Spleen (tissue), 11 donors: ENCODE measurements around the gene LPCAT1. TPM values are rescaled to one million over a fixed set of nuclear protein-coding genes. Genes with fewer than 3 reads are reported as not detected.

ENCODE experiments used
- DNase-seq: peaks from one replicate; pipeline ENCODE4 v3.0.0-alpha.2; 2020
- H3K27ac ChIP-seq, 8 donors: fragments of 200-600 bp; sonication (generic) in 7 of 8; 1 replicate in 4 of 8; 2 replicates in 4 of 8; pipeline versions ENCODE4 v1.5.0 to v1.8.0; 2016 to 2021; ENCODE audit warnings: inconsistent platforms in 4 of 8, mild to moderate bottlenecking in 4 of 8, moderate library complexity in 1 of 8
- H3K27me3 ChIP-seq, 7 donors: fragments of 200-600 bp; sonication (generic) in 6 of 7; replicated peaks in 1 of 7; 1 replicate in 4 of 7; 2 replicates in 3 of 7; pipeline versions ENCODE4 v1.5.0 to v1.8.0; 2016 to 2021; ENCODE audit warnings: inconsistent platforms in 3 of 7, mild to moderate bottlenecking in 1 of 7
- H3K36me3 ChIP-seq, 6 donors: fragments of 200-600 bp; sonication (generic) in 5 of 6; 1 replicate in 4 of 6; 2 replicates in 2 of 6; pipeline versions ENCODE4 v1.5.0 to v1.8.0; 2016 to 2021; ENCODE audit warnings: inconsistent platforms in 2 of 6
- H3K4me1 ChIP-seq, 6 donors: fragments of 200-600 bp; sonication (generic) in 5 of 6; 1 replicate in 3 of 6; 2 replicates in 3 of 6; pipeline versions ENCODE4 v1.5.0 to v1.8.0; 2016 to 2021; ENCODE audit warnings: inconsistent platforms in 3 of 6
- H3K4me3 ChIP-seq, 8 donors: fragments of 200-600 bp; sonication (generic) in 7 of 8; 1 replicate in 4 of 8; 2 replicates in 4 of 8; pipeline versions ENCODE4 v1.5.0 to v1.8.0; 2016 to 2021; ENCODE audit warnings: inconsistent platforms in 4 of 8, mild to moderate bottlenecking in 4 of 8, moderate library complexity in 2 of 8
- H3K9me3 ChIP-seq, 8 donors: fragments of 200-600 bp; sonication (generic) in 7 of 8; 1 replicate in 4 of 8; 2 replicates in 4 of 8; pipeline versions ENCODE4 v1.5.0 to v1.8.0; 2016 to 2021; ENCODE audit warnings: inconsistent platforms in 4 of 8
- CTCF ChIP-seq, 11 experiments: fragments of 200-600 bp in 7 of 11; fragments of 450-650 bp in 4 of 11; sonication (generic) in 4 of 11; IDR thresholded peaks in 8 of 11; conservative IDR thresholded peaks in 3 of 11; 1 replicate in 7 of 11; 2 replicates in 4 of 11; pipeline versions ENCODE4 v1.4.0 to v1.8.0; 2016 to 2021; ENCODE audit warnings: antibody characterized with exemption in 11 of 11, inconsistent platforms in 4 of 11, mild to moderate bottlenecking in 1 of 11
- POLR2A ChIP-seq, 3 donors: fragments of 450-650 bp; IDR thresholded peaks; one replicate each; pipeline ENCODE4 v1.5.1; 2017; ENCODE audit warnings: antibody characterized with exemption in 3 of 3, mild to moderate bottlenecking in 1 of 3
- POLR2AphosphoS5 ChIP-seq, 3 donors: sonication (generic); formaldehyde crosslinking; IDR thresholded peaks; one replicate each; pipeline ENCODE4 v1.5.1; 2017; ENCODE audit warnings: antibody characterized with exemption in 3 of 3
- WGBS, 5 donors: extraction: QIAGEN DNeasy Blood & Tissue Kit in 3 of 5; methylation state at CpG; one replicate each; pipeline versions ENCODE4 v1.1.5 to v1.1.7; 2013 to 2018; 5-methylcytosine and 5-hydroxymethylcytosine counted together
- intact Hi-C: fragments of 100-400 bp; cut with DNase I; formaldehyde crosslinking; loops from one replicate; pipeline ENCODE4 v1.15.0; 2023; ENCODE audit warnings: low total_unique reads
- polyA plus RNA-seq, 3 donors: library from polyadenylated mRNA; stranded (reverse); fragments of 200-250 nt; gene quantifications; one replicate each; pipeline ENCODE4 v1.2.1, GENCODE V29; 2013
- total RNA-seq, 7 donors: library from RNA; depleted of rRNA in 3 of 7; stranded (reverse); fragments of >200 nt in 3 of 7; fragmentation: NEBNext Ultra II Directional in 4 of 7; extraction: Animal tissue kit (Norgen Biotek cat#: 25700) in 4 of 7; gene quantifications; one replicate each; pipeline versions ENCODE4 v1.1.0 to v1.2.1, GENCODE V29; 2016 to 2021
- donor health status: healthy with polysubstance abuse.
- donor health status: DM: no; HTN: no; CAD: no; lungs with moderate emphysema.
- donor health status: DM: no; HTN: no; CAD: no.
- donor health status: Bipolar disorder and iron deficiency.
- donor health status: healthy.
- donor health status: DM: no; HTN: no; CAD: no.
- donor health status: DM: yes; HTN: yes; CAD: no.

LPCAT1 gene
- total and polyA plus RNA-seq, 10 donors, result 52.2 to 322 (median 174) TPM

- no peaks in the 10 kb centered on the region for H3K27me3 ChIP-seq
- H3K36me3 ChIP-seq, result peaks cover 0 to 96% (median 85%) of the 10 kb centered on the region in 6 donors
- peak overlapping the region in 4 of 8 donors; percentile 4 to 96 (median 89) for H3K27ac ChIP-seq
- 82 to 94% (median 84%) methylated on average over 12 to 27 of the region's 27 CpGs for WGBS, 5 donors
- no peak overlapping the region for H3K4me3 ChIP-seq
- peaks cover 23 to 97% (median 79%) of the 10 kb centered on the region in 6 donors for H3K4me1 ChIP-seq
- no peak for TF ChIP-seq CTCF (IDR thresholded peaks at IDR 0.05 in 8 of 11, conservative IDR thresholded peaks at IDR 0.05 in 3 of 11)
- peak; percentile 36 to 66 (median 40) for TF ChIP-seq POLR2AphosphoS5 (IDR thresholded peaks at IDR 0.05)
- no peak for DNase-seq
- intact Hi-C loops, result no loop called here
- H3K9me3 ChIP-seq, result no peaks in the 10 kb centered on the region
Measured at GRCh38 chr5:1487079-1487764, 36.5 kb downstream of the LPCAT1 start.

GRCh38 chr5:1486271-1486670 lies 37.5 kb downstream of the LPCAT1 start:
- TF ChIP-seq CTCF (IDR thresholded peaks at IDR 0.05 in 8 of 11, conservative IDR thresholded peaks at IDR 0.05 in 3 of 11) (no peak), POLR2A (IDR thresholded peaks at IDR 0.05) (no peak), POLR2AphosphoS5 (IDR thresholded peaks at IDR 0.05) (no peak)
- H3K9me3 ChIP-seq, result no peaks in the 10 kb centered on the region
- 89 to 96% (median 94%) methylated on average over 12 to 13 of the region's 13 CpGs for WGBS, 5 donors
- H3K4me1 ChIP-seq, result peaks cover 27 to 97% (median 85%) of the 10 kb centered on the region in 6 donors
- H3K36me3 ChIP-seq, result peaks cover 0 to 96% (median 78%) of the 10 kb centered on the region in 6 donors
- intact Hi-C loops, result no loop called here
- no peak for DNase-seq
- peak overlapping the region in 6 of 8 donors; percentile 56 to 96 (median 70) for H3K27ac ChIP-seq
- H3K4me3 ChIP-seq, result no peak overlapping the region
- H3K27me3 ChIP-seq, result no peaks in the 10 kb centered on the region

- H3K4me3 ChIP-seq, result peak overlapping the region in 1 of 8 donors; percentile 44
- peaks cover 0 to 96% (median 73%) of the 10 kb centered on the region in 6 donors for H3K36me3 ChIP-seq
- no peak for DNase-seq
- WGBS, 5 donors, result 83 to 96% (median 85%) methylated on average over 5 to 15 of the region's 15 CpGs
- H3K4me1 ChIP-seq, result peaks cover 28 to 97% (median 85%) of the 10 kb centered on the region in 6 donors
- no peaks in the 10 kb centered on the region for H3K27me3 ChIP-seq
- no peaks in the 10 kb centered on the region for H3K9me3 ChIP-seq
- H3K27ac ChIP-seq, result peak overlapping the region in 7 of 8 donors; percentile 56 to 96 (median 71)
- intact Hi-C loops, result no loop called here
- TF ChIP-seq CTCF (IDR thresholded peaks at IDR 0.05 in 8 of 11, conservative IDR thresholded peaks at IDR 0.05 in 3 of 11) (no peak), POLR2A (IDR thresholded peaks at IDR 0.05) (no peak)
Measured at GRCh38 chr5:1485579-1486118, 38.1 kb downstream of the LPCAT1 start.
